IMR-90 (cell line): ENCODE results near the gene CXorf49. TPM values are rescaled to one million over a fixed set of nuclear protein-coding genes. Genes with fewer than 3 reads are reported as not detected.

Experiments
- ATAC-seq: fragments of 200-7000 bp; cut with Tn5 transposase; 2 replicates; pipeline ENCODE4 v1.9.1; 2020; ENCODE audit warnings: low read depth, mild to moderate bottlenecking, moderate library complexity
- BruUV-seq: library from RNA; stranded (reverse); fragments of 400-500 nt; replicated peaks from 2 replicates; lab custom pipeline; 2021; lab: Mats Ljungman, UMichigan
- CTCF ChIA-PET: fragments of 300-600 bp; formaldehyde crosslinking; extraction: SDS; loops from one replicate; lab custom pipeline; 2021; ENCODE audit warnings: antibody characterized with exemption; lab: Yijun Ruan, JAX
- POLR2A ChIA-PET: fragments of 300-600 bp; sonication (Branson Sonifier 250); formaldehyde crosslinking; loops from one replicate; lab custom pipeline; 2022; ENCODE audit warnings: antibody characterized with exemption; ENCODE audit not compliant: unreplicated experiment; lab: Charles Lee
- DNase-seq: peaks from one replicate; pipeline ENCODE4 v3.0.0; 2013
- H2AFZ ChIP-seq: replicated peaks from 2 replicates; pipeline ENCODE3; 2013; ENCODE audit warnings: low read length, mild to moderate bottlenecking; ENCODE audit not compliant: poor library complexity
- H2AK5ac ChIP-seq: 2 replicates; pipeline ENCODE4 v1.6.1; 2013; ENCODE audit warnings: low read depth, low read length, inconsistent platforms
- H2AK9ac ChIP-seq: replicated peaks from 2 replicates; pipeline ENCODE3; 2013; ENCODE audit warnings: mild to moderate bottlenecking, low read depth, low read length, moderate library complexity; ENCODE audit not compliant: poor library complexity
- H2BK120ac ChIP-seq: 2 replicates; pipeline ENCODE4 v1.6.1; 2013; ENCODE audit warnings: low read depth, low read length, inconsistent platforms
- H2BK15ac ChIP-seq: 3 replicates; pipeline ENCODE4 v1.6.1; 2013; ENCODE audit warnings: low read depth, low read length, inconsistent platforms
- H2BK20ac ChIP-seq: 2 replicates; pipeline ENCODE4 v1.6.1; 2013; ENCODE audit warnings: low read depth, mild to moderate bottlenecking, inconsistent platforms, low read length, moderate library complexity
- H2BK5ac ChIP-seq: 2 replicates; pipeline ENCODE4 v1.6.1; 2013; ENCODE audit warnings: mild to moderate bottlenecking, low read depth, low read length, inconsistent platforms; ENCODE audit not compliant: poor library complexity, severe bottlenecking
- H3K14ac ChIP-seq: replicated peaks from 2 replicates; pipeline ENCODE4 v1.6.1; 2013; ENCODE audit warnings: low read depth, low read length, inconsistent platforms
- H3K18ac ChIP-seq: 2 replicates; pipeline ENCODE4 v1.6.1; 2013; ENCODE audit warnings: low read depth, low read length, control low read depth
- H3K23ac ChIP-seq: 2 replicates; pipeline ENCODE4 v1.6.1; 2013; ENCODE audit warnings: low read depth, low read length, inconsistent platforms
- H3K27ac ChIP-seq: 2 replicates; pipeline ENCODE4 v1.5.1; 2013; ENCODE audit warnings: mild to moderate bottlenecking, control low read depth, low read length; ENCODE audit not compliant: insufficient read depth
- H3K27me3 ChIP-seq: 2 replicates; pipeline ENCODE4 v1.6.1; 2013; ENCODE audit warnings: low read length; ENCODE audit not compliant: control insufficient read depth, insufficient read depth
- H3K36me3 ChIP-seq: 2 replicates; pipeline ENCODE4 v1.6.1; 2013; ENCODE audit warnings: low read length, mixed read lengths; ENCODE audit not compliant: control insufficient read depth, insufficient read depth
- H3K4ac ChIP-seq: 2 replicates; pipeline ENCODE4 v1.6.1; 2013; ENCODE audit warnings: low read depth, low read length, inconsistent platforms
- H3K4me1 ChIP-seq: 2 replicates; pipeline ENCODE4 v1.6.1; 2013; ENCODE audit warnings: low read length, mixed read lengths; ENCODE audit not compliant: control insufficient read depth, insufficient read depth
- H3K4me2 ChIP-seq: 2 replicates; pipeline ENCODE4 v1.6.1; 2013; ENCODE audit warnings: low read depth, mild to moderate bottlenecking, control low read depth, low read length, moderate library complexity
- H3K4me3 ChIP-seq: 2 replicates; pipeline ENCODE4 v1.5.1; 2013; ENCODE audit warnings: low read depth, mild to moderate bottlenecking, control low read depth, low read length, moderate library complexity; ENCODE audit not compliant: insufficient read depth
- H3K56ac ChIP-seq: 2 replicates; pipeline ENCODE4 v1.6.1; 2013; ENCODE audit warnings: low read length, inconsistent platforms; ENCODE audit not compliant: insufficient read depth; ENCODE audit errors: extremely low read depth
- H3K79me1 ChIP-seq, 2 experiments: 2 replicates each; pipeline ENCODE4 v1.6.1; 2013; ENCODE audit warnings: low read length in 2 of 2, inconsistent platforms in 1 of 2, low read depth in 1 of 2
- H3K9ac ChIP-seq: 2 replicates; pipeline ENCODE4 v1.6.1; 2013; ENCODE audit warnings: low read depth, low read length, control low read depth
- H3K9me1 ChIP-seq: 2 replicates; pipeline ENCODE4 v1.6.1; 2013; ENCODE audit warnings: low read length, inconsistent platforms; ENCODE audit not compliant: insufficient read depth
- H3K9me3 ChIP-seq: 2 replicates; pipeline ENCODE4 v1.6.1; 2013; ENCODE audit warnings: low read length; ENCODE audit not compliant: control insufficient read depth, insufficient read depth
- H4K20me1 ChIP-seq: 2 replicates; pipeline ENCODE4 v1.6.1; 2013; ENCODE audit warnings: low read length, inconsistent platforms; ENCODE audit not compliant: insufficient read depth
- H4K5ac ChIP-seq: 2 replicates; pipeline ENCODE4 v1.6.1; 2013; ENCODE audit warnings: mild to moderate bottlenecking, low read depth, low read length, control low read depth
- H4K8ac ChIP-seq, 2 experiments: 2 replicates each; pipeline ENCODE4 v1.6.1; 2013; ENCODE audit warnings: low read depth in 2 of 2, low read length in 2 of 2, control low read depth in 1 of 2, inconsistent platforms in 1 of 2
- H4K91ac ChIP-seq: 2 replicates; pipeline ENCODE4 v1.6.1; 2013; ENCODE audit warnings: low read depth, low read length, inconsistent platforms; ENCODE audit not compliant: insufficient read depth
- BHLHE40 ChIP-seq: fragments of 150-350 bp; IDR thresholded peaks from 2 replicates; pipeline ENCODE4 v1.6.1; 2016; ENCODE audit warnings: mild to moderate bottlenecking, low read depth, low read length
- CEBPB ChIP-seq: IDR thresholded peaks from 2 replicates; pipeline ENCODE4 v1.6.1; 2012; ENCODE audit warnings: low read depth, low read length, improper control_type of control experiment
- CHD1 ChIP-seq: IDR thresholded peaks from 2 replicates; pipeline ENCODE4 v1.6.1; 2012; ENCODE audit warnings: low read depth, low read length, improper control_type of control experiment
- FOS ChIP-seq: fragments of 150-350 bp; IDR thresholded peaks from 2 replicates; pipeline ENCODE4 v1.6.1; 2016; ENCODE audit warnings: low read depth, low read length
- MAFK ChIP-seq: IDR thresholded peaks from 2 replicates; pipeline ENCODE4 v1.6.1; 2012; ENCODE audit warnings: low read depth, low read length, improper control_type of control experiment
- MAZ ChIP-seq: IDR thresholded peaks from 2 replicates; pipeline ENCODE4 v1.6.1; 2012; ENCODE audit warnings: low read depth, mild to moderate bottlenecking, low read length, improper control_type of control experiment, moderate library complexity, borderline replicate concordance
- MXI1 ChIP-seq: IDR thresholded peaks from 2 replicates; pipeline ENCODE4 v1.6.1; 2012; ENCODE audit warnings: low read depth, mild to moderate bottlenecking, low read length, moderate library complexity, borderline replicate concordance
- NFE2L2 ChIP-seq: fragments of 150-350 bp; IDR thresholded peaks from 2 replicates; pipeline ENCODE4 v1.6.1; 2016; ENCODE audit warnings: low read depth, mild to moderate bottlenecking, low read length
- POLR2A ChIP-seq: IDR thresholded peaks from 2 replicates; pipeline ENCODE4 v1.6.1; 2012; ENCODE audit warnings: mild to moderate bottlenecking, low read depth, low read length
- RAD21 ChIP-seq: IDR thresholded peaks from 2 replicates; pipeline ENCODE4 v1.6.1; 2012; ENCODE audit warnings: low read length, improper control_type of control experiment
- RCOR1 ChIP-seq: IDR thresholded peaks from 2 replicates; pipeline ENCODE4 v1.6.1; 2012; ENCODE audit warnings: mild to moderate bottlenecking, low read length, improper control_type of control experiment; ENCODE audit not compliant: insufficient replicate concordance
- RFX5 ChIP-seq: IDR thresholded peaks from 2 replicates; pipeline ENCODE4 v1.8.0; 2012; ENCODE audit warnings: low read depth, mild to moderate bottlenecking, low read length, moderate library complexity
- SMC3 ChIP-seq: fragments of 150-350 bp; IDR thresholded peaks from 2 replicates; pipeline ENCODE4 v1.6.1; 2016; ENCODE audit warnings: low read depth, mild to moderate bottlenecking, antibody characterized with exemption, low read length, moderate library complexity
- WGBS, 2 experiments: methylation state at CpG; one replicate each; pipeline versions ENCODE4 v1.1.5 to v1.1.7; 2013; ENCODE audit warnings: missing lambda C conversion rate in 2 of 2; ENCODE audit not compliant: insufficient read length in 1 of 2; ENCODE audit errors: extremely low coverage in 2 of 2; 5-methylcytosine and 5-hydroxymethylcytosine counted together
- dilution Hi-C: fragments of 300-500 bp; cut with HindIII; formaldehyde crosslinking; loops from one replicate; pipeline ENCODE4 v1.14.3; 2018; ENCODE audit warnings: low sequenced_read_pairs; ENCODE audit not compliant: unreplicated experiment
- in situ Hi-C: fragments of 300-500 bp; cut with MboI; formaldehyde crosslinking; loops from 3 replicates; pipeline ENCODE4 v1.14.3; 2019; ENCODE audit warnings: low sequenced_read_pairs, inconsistent platforms, mixed read lengths
- intact Hi-C: fragments of 100-400 bp; cut with micrococcal nuclease; formaldehyde crosslinking; loops from 2 replicates; pipeline ENCODE4 v1.10.0; 2022
- polyA plus RNA-seq, 3 experiments: library from polyadenylated mRNA; depleted of rRNA; stranded (reverse); fragments of >200 nt; gene quantifications; 2 replicates each; pipeline ENCODE4 v1.2.3, GENCODE V29; 2012; ENCODE audit warnings: low replicate concordance in 1 of 3
- total RNA-seq: library from RNA; depleted of rRNA; stranded (reverse); fragments of >200 nt; gene quantifications from 2 replicates; pipeline ENCODE4 v1.2.3, GENCODE V29; 2012
- TF ChIP-seq, protein P1 (sequence below): fragments of 150-350 bp; IDR thresholded peaks from 2 replicates; pipeline ENCODE4 v1.6.1; 2017; ENCODE audit warnings: mild to moderate bottlenecking, antibody characterized with exemption, low read length, low read depth
- TF ChIP-seq, protein P2 (sequence below): conservative IDR thresholded peaks from 2 replicates; pipeline ENCODE4 v1.5.1; 2012; ENCODE audit warnings: mild to moderate bottlenecking, low read depth, low read length, improper control_type of control experiment
- TF ChIP-seq, protein P3 (sequence below): fragments of 150-350 bp; IDR thresholded peaks from 2 replicates; pipeline ENCODE4 v1.6.1; 2016; ENCODE audit warnings: low read depth, mild to moderate bottlenecking, low read length, moderate library complexity, borderline replicate concordance

Gene CXorf49
- total and polyA plus RNA-seq, 2 of the 4 experiments (the other 2 are of a cell fraction): not detected

DNA sequence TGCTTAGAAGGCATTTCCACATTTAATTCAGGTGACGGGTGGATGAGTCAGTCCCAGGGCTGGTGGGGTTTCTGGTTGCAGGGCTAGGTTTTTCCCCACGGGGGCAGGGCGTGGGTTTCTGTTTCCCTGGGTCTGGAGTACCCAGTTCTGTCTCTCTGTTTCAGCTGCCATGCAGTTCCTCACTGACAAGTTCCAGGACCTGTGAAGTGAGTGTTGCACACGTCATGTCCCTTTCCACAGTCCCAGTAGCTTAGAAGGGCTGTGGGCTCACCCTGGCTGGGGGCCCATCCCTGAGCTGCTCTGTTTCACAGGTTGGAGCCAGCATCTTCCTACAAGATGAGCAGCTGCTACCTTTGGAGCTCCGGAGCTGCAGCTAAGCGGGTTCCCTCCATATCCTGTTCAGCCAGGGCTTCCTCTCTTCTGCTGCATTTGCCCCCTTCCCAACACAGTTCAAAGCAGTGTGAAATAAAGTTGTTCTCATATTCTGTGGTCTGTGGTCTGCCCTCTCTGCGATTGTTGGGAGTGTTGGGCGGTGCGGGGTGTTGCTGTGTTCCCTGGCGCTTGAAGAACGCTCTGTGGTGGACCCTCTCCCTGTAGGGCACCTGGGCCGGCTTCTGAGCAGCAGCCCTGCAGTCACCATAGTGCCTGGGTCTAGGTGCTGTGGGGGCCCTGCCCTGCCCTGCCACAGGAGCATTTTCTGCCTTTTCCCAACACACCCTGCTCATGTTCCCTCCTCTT lies 46.9 kb downstream of the CXorf49 start:
- no peak overlapping the region for H3K56ac ChIP-seq
- H3K9me1 ChIP-seq: no peaks in the 10 kb centered on the region
- in situ Hi-C loops (loop anchor here (25.0 kb wide), 1 partner anchor 191 kb away; no protein-coding TSS in a partner anchor), dilution Hi-C loops (no loop called here), intact Hi-C loops (no loop called here)
- H4K20me1 ChIP-seq: no peaks in the 10 kb centered on the region
- no peak overlapping the region for H2BK20ac ChIP-seq
- H3K27ac ChIP-seq: no peak overlapping the region
- H4K91ac ChIP-seq: no peak overlapping the region
- no peak overlapping the region for H3K23ac ChIP-seq
- TF ChIP-seq, protein P1, sequence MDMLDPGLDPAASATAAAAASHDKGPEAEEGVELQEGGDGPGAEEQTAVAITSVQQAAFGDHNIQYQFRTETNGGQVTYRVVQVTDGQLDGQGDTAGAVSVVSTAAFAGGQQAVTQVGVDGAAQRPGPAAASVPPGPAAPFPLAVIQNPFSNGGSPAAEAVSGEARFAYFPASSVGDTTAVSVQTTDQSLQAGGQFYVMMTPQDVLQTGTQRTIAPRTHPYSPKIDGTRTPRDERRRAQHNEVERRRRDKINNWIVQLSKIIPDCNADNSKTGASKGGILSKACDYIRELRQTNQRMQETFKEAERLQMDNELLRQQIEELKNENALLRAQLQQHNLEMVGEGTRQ: no peak
- TF ChIP-seq RFX5 (no peak), CHD1 (no peak), RCOR1 (no peak), MAFK (no peak), MXI1 (no peak), FOS (no peak), BHLHE40 (no peak), POLR2A (no peak), NFE2L2 (no peak), MAZ (no peak), CEBPB (no peak), RAD21 (no peak), SMC3 (no peak)
- TF ChIP-seq, protein P2, sequence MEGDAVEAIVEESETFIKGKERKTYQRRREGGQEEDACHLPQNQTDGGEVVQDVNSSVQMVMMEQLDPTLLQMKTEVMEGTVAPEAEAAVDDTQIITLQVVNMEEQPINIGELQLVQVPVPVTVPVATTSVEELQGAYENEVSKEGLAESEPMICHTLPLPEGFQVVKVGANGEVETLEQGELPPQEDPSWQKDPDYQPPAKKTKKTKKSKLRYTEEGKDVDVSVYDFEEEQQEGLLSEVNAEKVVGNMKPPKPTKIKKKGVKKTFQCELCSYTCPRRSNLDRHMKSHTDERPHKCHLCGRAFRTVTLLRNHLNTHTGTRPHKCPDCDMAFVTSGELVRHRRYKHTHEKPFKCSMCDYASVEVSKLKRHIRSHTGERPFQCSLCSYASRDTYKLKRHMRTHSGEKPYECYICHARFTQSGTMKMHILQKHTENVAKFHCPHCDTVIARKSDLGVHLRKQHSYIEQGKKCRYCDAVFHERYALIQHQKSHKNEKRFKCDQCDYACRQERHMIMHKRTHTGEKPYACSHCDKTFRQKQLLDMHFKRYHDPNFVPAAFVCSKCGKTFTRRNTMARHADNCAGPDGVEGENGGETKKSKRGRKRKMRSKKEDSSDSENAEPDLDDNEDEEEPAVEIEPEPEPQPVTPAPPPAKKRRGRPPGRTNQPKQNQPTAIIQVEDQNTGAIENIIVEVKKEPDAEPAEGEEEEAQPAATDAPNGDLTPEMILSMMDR: no peak
- TF ChIP-seq, protein P3, sequence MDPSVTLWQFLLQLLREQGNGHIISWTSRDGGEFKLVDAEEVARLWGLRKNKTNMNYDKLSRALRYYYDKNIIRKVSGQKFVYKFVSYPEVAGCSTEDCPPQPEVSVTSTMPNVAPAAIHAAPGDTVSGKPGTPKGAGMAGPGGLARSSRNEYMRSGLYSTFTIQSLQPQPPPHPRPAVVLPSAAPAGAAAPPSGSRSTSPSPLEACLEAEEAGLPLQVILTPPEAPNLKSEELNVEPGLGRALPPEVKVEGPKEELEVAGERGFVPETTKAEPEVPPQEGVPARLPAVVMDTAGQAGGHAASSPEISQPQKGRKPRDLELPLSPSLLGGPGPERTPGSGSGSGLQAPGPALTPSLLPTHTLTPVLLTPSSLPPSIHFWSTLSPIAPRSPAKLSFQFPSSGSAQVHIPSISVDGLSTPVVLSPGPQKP: no peak
- H3K36me3 ChIP-seq: no peaks in the 10 kb centered on the region
- no peak overlapping the region for H2AK5ac ChIP-seq
- no peak overlapping the region for H3K14ac ChIP-seq
- H4K8ac ChIP-seq: no peak overlapping the region
- no peak overlapping the region for H4K5ac ChIP-seq
- DNase-seq (no peak), ATAC-seq (no peak)
- H2BK5ac ChIP-seq: no peak overlapping the region
- no peak overlapping the region for H2AFZ ChIP-seq
- no TSS peak for BruUV-seq
- H3K18ac ChIP-seq: no peak overlapping the region
- H3K79me1 ChIP-seq: no peaks in the 10 kb centered on the region
- no peaks in the 10 kb centered on the region for H3K4me1 ChIP-seq
- H3K27me3 ChIP-seq: peaks cover 16% of the 10 kb centered on the region
- no peak overlapping the region for H3K4me3 ChIP-seq
- 51% methylated on average over 6 of the region's 12 CpGs; no CpG with 5 or more reads in 1 of the 2 experiments for WGBS, 2 experiments
- no peak overlapping the region for H2AK9ac ChIP-seq
- H2BK15ac ChIP-seq: no peak overlapping the region
- H3K4ac ChIP-seq: no peak overlapping the region
- CTCF ChIA-PET: no interaction called here
- POLR2A ChIA-PET: no interaction called here
- H3K4me2 ChIP-seq: no peak overlapping the region
- no peak overlapping the region for H3K9ac ChIP-seq
- H2BK120ac ChIP-seq: no peak overlapping the region
- peaks cover 2% of the 10 kb centered on the region; the same call in 1 of the 2 replicates for H3K9me3 ChIP-seq
